ENCODE measurements around the gene RARA.
"Not testable (repeated sequence)": the region's sequence is repeated elsewhere in the genome, so short reads cannot be mapped to it uniquely, and the experiment has no call there.

Gene RARA

DNA sequence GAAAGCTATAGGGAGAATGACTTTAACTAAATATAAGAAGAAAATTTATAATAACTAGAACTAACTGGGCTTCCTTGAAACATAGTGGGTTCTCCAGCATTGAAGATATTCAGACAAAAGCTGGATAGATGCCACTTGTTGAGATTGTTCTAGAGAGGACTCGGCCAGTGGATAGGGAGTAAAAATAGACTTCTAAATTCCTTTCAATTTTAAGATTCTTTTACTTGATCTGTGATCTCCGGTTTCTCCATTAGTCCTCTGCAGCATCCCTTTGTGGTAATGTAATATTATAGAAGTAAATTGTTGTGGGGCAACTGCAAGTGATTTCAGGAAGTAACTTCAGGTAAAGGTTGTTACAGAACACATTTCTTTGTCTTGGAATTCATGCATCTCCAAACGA, 10.3 kb upstream of the RARA start:
- DNase-seq (ENCODE audit: low spot score), result no peak

DNA sequence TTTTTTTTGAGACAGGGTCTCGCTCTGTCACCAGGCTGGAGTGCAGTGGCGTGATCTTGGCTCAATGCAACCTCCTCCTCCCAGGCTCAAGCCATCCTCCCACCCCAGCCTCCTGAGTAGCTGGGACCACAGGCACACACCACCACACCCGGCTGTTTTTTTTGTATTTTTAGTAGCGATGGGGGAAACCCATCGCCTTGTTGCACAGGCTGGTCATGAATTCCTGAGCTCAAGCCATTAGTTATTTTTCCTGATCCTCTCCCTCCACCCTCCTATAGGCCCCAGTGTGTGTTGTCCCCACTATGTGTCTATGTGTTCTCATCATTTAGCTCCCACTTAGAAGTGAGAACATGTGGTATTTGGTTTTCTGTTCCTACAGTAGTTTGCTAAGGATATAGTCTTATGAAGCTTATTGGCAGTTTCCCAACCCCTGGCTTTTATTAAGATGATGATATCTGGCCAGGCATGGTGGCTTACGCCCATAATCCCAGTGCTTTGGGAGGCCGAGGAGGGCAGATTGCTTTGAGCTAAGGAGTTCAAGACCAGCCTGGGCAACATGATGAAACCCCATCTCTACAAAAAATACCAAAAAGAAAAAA, 9.7 kb upstream of the RARA start:
- not testable (repeated sequence) for DNase-seq (ENCODE audit: low spot score)

DNA sequence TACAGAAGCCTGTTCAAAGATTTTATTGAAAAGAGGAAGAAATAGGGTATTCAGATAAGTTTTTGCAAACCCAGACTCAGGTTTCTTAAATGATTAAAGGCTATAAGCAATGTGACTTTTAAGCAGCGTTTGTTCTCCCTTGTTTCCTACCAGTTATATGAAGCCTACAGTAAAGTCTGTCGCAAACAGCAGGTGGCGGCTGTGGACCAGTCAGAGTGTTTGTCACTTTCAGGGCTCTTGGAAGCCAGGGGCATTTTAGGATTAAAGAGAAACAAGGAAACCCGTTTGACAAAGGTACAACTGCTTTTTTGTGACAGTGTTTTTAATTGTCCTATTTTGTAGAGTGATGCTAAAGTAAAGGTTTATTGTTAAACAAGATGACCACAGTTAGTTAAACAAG, 7.7 kb upstream of the RARA start:
- no peak for DNase-seq (ENCODE audit: low spot score)

DNA sequence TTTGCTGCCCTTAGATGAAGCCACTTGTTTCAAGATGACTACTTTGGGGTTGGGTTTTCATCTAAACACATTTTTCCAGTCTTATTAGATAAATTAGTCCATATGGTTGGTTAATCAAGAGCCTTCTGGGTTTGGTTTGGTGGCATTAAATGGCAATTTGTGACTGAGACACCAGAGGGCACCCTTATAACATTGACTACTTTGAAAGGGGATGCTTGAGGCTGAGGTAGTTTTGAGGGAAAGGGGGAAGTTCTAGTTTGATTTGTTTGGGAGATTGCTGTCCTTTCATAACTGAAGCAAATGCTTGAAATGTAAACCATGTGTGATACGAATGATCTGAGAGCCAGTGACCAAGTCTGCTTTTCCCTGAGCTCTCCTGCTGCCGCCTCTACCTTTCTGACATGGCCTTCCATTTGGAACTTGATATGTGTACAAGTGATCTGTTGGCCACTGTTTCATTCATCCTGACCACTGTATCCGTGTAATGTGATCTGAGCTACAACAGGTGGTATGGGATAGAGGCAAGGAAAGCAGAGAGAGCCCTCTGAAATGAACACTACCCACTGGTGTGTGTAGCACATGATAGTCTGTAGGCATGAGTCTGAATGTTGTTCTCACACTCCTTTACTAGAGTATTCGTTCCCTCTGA, 5.8 kb upstream of the RARA start:
- DNase-seq (ENCODE audit: low spot score), result peak; percentile 74

DNA sequence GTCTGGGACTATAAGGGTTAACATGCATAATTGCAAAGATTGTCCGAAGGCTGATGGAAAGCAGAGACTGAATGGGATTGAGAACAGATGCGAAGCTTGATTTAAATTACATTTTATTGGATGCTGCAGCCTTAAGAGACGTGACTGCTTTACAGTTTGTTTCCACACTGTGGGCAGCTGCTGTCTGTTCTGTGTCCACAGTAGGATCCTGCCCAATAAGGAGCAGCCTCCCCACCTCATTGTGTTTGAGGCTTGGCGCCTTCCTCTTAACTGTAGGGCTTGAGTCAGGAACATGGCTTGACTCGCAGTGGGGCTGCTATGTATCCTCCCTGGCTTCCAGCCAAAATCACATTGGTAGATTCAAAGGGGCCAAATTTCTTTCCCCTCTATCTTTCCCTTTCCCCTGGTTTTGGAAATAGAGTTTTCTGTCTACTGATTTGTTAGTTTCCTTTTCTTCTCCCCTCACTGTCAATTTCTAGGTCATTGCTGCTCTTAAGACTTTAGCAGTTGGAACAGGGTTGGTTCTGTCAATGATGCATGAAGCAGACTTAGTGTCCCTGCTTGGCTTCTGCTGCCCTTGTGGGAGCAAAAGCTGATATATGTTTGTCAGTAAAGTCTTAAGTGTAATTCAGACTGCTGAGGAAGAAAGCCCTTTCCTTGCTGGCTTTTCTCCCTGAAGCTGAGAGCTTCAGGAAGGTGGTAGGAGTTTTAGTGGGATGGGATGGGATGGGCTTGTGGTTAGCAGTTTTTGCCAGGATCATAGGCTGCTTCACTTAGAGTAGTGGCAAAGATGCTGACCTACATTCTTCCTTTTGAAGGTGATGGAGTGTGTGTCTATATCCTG, 5.0 kb upstream of the RARA start:
- DNase-seq (ENCODE audit: low spot score), result no peak

DNA sequence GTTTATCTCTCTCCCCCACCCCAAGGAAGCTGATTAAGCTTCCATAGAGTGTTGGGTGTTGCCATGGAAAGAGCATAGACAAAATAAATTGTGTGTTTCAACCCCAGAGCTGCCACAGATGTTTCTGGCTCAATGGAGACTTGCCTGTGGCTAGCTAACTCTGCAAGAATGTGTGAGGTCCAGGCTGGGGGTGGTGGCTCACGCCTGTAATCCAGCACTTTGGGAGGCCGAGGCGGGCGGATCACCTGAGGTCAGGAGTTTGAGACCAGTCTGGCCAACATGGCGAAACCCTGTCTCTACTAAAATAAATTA, 4.5 kb upstream of the RARA start:
- DNase-seq (ENCODE audit: low spot score), result not testable (repeated sequence)

DNA sequence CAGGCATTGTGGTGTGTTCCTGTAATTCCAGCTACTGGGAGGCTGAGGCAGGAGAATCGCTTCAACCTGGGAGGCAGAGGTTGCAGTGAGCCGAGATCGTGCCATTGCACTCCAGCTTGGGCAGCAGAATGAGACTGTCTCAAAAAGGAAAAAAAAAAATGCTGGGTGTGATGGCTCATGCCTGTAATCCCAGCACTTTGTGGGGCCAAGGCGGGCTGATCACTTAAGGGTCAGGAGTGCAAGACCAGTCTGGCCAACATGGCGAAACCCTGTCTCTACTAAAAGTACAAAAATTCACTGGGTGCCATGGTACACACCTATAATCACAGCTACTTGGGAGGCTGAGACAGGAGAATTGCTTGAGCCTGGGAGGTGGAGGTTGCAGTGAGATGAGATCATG, 4.1 kb upstream of the RARA start:
- not testable (repeated sequence) for DNase-seq (ENCODE audit: low spot score)

DNA sequence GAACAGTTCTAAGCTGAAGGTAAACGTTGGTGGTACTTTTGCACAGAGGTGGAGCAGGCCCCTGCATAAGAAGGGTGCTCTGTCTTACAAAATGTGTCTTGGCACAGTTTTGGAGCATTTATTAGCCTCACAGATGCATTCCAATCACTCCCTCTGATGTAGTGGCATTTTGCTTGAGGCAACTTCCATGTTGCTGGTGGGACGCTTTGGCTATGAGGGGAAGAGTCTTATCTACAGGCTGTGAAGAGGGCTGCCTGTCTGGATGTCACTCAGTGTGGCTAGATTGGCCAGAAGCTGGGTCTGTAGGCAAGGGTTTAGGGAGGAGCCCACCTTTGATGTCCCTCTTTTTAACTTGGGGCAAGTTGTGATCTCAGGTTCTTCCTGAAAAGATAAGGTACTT, 2.6 kb upstream of the RARA start:
- DNase-seq (ENCODE audit: low spot score), result no peak

DNA sequence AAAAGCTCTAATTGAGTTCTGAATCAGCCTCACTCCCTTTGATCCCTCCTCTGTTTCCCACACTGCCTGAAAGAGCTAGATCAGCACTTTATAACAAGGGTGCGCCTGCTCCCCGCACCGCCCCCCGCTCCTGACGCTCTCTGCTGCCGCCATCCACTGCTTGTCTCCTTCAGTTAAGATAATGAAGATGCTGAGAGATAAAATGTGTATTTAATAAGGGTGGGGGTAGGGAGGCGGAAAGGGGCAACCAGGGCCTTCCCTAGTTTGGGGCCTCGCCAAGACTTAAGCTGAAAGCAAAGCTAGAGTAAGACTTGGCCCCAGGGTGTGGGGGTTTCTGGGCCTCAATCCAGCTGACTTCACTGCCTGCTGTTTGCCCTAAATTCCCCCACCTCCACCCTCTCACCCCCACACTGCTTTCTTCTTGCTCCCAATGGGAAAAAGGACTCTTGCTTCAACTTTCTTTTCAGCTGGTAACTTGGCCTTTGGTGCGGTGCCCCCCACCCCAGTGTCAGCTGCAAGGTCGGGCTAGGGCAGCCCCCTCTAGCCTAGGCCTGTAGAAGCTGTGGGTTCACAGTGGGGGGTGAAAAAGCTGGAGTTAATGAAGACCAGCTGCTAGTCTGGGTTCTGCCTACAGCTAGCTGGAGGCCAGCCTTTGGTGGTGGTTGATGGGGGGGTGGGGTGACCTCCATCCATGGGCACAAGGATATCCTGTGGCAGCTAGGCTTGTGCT, 1.8 kb upstream of the RARA start:
- DNase-seq (ENCODE audit: low spot score), result no peak

DNA sequence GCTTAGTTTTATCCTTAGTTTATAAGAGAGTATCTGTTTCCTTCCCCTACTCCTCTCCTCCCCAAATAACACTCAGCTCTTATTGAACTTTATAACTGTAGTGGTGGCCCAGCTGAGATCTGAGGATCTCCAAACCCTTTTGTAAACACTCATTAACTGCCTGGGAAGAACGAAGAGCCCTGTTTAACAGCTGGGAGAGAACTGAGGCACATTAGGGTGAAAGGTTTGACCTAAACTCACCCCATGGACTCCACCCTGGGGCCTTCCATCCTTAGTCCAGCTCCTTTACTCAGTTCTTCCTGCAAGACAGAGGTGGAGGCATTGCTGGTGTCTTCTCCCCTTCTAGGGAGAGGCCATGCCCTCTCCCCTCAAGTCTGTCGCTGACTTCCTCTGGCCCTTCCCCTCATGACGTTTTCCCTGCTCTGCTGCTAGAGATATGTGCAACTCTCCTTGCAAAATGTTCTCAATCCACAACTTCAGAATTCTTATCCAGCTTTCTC, 1.2 kb upstream of the RARA start:
- no peak for DNase-seq (ENCODE audit: low spot score)

DNA sequence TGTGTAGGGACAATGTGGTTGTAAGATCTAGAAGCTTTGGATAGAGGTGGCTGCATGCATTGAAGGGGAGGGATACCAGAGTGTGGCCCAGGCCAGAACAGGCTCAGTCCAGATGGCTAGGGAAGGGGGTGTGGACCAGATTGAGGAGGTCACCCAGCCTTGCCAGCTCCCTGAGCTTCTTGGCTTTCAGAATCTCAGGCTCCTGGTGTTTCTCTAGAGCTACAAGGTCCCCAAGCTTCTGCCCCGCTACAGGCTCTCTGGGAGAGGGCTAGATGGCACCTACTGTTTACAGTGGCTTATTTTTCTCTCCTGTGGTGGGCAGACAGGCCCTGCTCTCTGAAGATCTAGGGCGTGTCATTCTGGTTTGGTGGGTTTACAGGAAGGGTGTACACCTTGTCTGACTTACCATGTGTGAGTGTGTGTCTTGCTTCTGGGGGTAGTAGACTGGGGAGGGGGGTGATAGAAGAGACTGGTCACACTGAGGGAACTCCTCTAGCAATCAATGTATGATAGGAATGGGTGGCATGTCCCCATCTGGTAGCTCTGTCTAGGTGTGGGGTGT, 1.1 kb downstream of the RARA start:
- no peak for DNase-seq (ENCODE audit: low spot score)

DNA sequence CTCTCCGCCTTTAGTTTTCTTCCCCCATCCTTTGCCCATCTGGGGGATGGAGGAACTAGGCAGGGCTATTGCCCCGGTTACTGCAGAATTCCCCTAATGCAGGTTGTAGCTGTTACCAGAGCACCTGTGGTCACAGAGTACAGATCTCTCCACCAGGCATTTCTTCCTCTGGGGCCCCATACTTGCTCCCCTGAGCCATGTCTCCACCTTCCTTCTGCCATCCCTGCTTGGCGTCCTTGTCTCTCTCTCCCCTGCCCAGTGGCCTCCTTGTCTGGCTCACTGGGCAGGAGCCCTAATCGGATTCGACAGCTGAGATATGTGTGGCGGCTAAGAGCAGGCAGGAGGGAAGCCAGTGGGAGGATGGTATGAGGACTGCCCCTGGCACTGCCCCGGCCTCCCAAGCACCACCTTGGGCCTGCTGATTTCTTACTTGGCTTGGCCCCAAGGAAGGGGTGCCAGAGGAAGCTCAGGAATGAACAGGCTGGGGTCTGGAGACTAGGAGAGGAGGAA, 2.0 kb downstream of the RARA start:
- DNase-seq (ENCODE audit: low spot score), result no peak

DNA sequence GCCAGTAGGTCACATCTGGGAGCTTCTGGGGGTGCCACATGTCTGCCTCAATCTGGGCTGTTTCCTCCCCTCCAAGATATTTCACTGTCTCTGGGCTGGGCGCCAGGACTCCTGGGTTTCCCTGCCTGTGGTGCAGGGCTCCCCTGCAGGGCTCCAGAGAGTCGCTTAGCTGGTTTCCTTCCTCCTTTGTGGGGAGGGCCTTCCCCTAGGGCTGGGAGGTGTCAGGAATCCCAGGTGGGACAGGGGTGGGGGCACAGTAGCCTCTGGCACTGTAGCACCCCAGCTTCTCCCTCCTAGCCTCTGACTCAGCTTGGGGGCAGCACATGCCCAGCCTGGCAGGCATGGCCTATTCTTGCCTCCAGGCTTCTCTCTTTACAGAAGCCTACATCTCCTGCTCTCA, 2.6 kb downstream of the RARA start:
- no peak for DNase-seq (ENCODE audit: low spot score)

DNA sequence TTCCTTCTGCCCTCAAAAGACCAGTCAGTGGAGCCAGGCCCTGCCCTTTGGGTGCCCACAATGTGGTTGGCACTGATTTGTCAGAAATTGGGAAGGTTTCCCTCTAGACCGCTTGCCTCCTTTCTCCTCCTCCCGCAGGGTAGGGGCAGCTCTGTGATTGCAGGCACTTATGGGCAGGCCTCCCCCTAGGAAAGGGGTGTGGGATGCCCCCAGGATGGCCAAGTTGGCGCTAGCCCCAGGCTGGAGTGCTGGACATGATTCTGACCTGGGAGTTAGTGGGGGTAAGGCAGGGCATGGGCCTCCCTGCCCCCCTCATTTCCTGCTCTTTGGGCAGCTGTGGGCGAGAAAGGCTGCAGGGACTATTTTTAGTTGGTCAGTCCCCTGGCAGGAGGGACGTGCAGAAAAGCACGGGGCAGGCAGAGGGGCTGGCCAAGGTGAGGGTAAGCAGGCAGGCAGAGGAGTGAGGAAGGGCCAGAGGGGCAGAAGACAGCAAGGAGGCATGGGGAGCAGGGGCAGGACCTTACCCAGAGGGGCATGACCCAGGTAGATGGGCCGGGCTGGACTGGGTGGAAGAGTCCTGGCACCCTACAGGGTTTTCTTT, 3.3 kb downstream of the RARA start:
- DNase-seq (ENCODE audit: low spot score), result no peak

DNA sequence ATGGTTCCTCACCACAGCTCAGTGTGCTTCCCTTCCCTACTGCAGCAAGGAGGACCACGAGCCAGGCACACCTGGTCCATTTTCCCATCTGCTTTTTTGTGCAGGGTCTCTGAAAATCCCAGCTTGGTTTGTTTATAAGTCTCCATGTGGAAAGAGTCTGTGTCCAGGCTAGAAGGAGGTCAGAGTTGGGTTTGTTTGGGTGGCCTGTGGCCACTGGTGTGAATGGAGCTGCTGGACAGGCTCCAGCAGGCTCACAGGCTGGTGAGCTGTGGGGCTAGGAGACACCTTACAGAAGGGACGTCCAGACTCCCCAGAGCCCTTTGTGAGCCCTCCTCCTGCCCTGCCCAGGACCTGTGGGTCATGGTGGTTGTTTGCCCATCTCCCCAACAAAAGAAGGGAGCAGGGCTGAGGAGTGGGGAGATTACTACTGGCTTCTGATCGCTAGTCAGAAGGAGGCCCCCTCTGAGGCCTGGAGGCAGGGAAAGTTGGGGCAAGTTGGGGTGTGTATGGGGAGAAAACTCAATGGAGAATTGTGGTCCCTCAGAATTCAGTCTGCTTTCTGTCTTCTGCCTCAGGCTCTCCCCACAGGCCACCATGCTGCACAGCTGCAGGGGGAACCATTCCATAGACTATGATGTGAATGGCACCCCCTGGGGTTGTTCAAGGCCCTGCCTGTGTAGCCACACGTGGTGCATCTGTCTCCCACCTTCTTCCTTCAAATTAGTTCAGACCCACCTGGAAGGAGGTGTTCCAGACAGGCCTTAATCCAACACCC, 4.1 kb downstream of the RARA start:
- no peak for DNase-seq (ENCODE audit: low spot score)

DNA sequence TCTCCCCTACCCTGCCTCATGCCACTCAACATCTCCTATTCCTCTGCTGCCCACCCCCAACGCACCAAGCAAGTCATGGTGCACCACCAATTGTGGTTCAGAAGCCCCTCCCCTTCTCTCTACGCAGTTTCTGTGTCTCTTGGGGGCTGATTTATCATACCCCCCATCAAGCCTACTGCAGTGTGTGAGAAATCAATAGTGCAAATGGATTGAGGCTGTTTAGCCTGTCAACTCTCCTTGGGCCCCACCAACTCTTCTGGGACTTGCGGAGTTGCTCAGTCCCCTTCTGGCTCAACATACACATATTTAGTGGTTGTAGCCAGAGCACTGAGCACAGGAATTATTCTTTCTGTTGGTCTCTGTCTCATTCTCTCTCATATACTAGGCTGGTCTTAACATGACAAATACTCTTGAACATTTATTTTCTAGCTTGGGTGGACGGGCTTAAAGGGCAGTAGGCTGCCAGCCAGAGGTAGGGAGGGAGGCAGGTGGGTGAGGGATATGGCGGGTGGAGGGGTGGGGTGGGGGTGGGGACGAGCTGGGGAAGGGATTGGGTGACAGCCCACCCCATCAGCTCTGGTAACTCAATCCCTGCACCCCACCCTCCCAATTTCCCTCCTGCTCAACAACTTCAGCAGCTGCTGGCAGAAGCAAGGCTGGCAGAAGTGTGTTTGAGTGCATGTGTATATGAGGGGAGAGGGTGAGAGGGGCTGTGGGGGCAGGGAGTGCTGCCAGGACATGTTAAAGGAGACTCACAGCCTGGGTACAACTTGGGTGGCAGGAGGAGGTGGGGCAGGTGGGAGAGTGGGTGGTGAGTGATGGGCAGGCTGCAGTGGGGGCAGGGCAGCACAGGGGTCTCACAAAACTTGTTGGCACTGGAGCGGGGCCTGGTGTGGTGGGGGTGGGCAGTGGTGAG, 4.9 kb downstream of the RARA start:
- DNase-seq (ENCODE audit: low spot score), result no peak

DNA sequence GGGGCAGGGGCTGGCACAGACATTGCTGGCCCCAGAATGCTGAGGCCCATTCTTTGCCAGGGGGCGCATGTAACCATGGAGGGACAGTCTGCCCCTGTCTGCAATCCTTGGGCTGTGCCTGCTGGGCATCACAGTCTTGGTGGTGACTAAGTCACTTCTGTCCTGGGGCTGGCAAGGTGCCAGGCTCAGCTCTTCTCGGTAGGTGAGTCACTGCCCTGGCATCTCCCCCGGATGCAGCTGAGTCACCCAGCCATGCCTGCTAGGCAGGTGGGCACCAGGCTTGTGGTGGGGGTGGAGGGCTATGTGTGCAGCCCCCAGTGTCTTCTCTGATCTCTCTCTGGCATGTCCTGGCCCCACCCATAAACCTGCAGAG, 5.6 kb downstream of the RARA start:
- peak; percentile 95 for DNase-seq (ENCODE audit: low spot score)

DNA sequence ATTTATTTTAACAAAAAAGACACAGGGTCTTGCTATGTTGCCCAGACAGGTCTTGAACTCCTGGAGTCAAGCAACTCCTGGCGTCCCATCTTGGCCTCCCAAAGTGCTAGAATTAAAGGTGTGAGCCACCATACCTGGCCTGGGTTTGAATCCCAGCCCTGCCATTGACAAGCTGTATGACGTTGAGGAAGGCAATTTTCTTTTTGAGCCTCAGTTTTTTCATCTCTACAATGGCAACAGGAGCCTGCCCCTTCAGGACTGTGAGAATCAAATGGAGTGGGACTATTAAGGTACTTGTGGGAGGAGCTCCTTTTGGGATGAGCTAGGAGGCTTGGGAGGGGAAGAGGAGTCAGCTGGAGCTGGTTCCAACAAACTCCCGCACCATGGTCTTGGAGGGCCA, 6.2 kb downstream of the RARA start:
- DNase-seq (ENCODE audit: low spot score), result no peak

DNA sequence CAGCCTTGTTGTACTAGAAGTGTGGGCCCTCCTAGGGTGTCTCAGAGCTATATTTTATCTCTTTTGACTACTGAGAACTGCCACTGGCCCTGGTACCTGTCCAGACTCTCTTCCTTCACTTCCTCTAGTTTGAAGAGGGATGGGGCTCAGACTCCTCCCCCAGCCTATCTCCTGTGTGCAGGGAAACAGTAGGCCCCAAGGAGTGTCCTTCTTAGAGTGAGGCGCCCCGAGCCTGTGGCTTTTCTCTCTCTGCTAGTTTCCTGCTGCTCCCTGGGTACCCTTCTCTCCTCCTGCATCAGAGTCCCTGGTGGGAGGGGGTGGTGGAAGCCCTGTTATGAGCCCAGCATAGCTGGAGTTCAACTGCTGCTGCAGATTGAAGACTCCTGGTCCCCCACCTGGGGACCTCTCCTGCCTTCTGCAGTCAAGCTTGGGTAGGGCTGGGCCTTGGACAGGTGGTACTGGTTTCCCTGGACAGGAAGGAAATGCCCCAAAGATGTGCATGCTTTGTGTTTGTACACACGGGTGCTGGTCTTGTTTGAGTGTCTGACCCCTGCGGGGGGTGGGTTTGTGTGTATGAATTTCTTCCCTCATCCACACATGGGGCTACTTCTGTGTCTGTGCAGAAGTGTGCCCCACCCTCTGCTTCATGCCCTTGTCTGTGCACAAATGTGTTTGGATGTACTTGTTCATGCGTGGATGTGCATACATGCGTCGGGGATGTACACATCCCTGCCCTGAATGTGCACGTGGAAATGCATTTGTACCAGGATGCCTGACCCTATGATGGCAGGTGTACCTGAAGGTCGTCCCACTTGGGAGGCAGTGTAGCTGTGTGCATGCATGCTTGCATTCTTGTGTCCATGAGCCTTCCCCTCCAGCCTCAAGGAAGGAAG, 6.9 kb downstream of the RARA start:
- no peak for DNase-seq (ENCODE audit: low spot score)

Data from COLO829 (cell line).